Stomach smooth muscle (tissue), 2 donors: ENCODE data around the gene PERM1.

ENCODE experiments used
- H3K27ac ChIP-seq: one replicate; pipeline ENCODE4 v1.7.0; 2013; ENCODE audit warnings: mild to moderate bottlenecking, low read length, inconsistent platforms
- H3K27me3 ChIP-seq, 2 donors: one replicate each; pipeline ENCODE4 v1.7.0; 2013; ENCODE audit warnings: low read length in 2 of 2; ENCODE audit not compliant: insufficient read depth in 2 of 2, control insufficient read depth in 1 of 2
- H3K36me3 ChIP-seq, 2 donors: one replicate each; pipeline ENCODE4 v1.7.0; 2013; ENCODE audit warnings: low read length in 2 of 2; ENCODE audit not compliant: control insufficient read depth in 2 of 2, insufficient read depth in 2 of 2
- H3K4me1 ChIP-seq: one replicate; pipeline ENCODE4 v1.7.0; 2013; ENCODE audit warnings: low read length; ENCODE audit not compliant: control insufficient read depth, insufficient read depth
- H3K4me3 ChIP-seq, 2 donors: one replicate each; pipeline ENCODE4 v1.7.0; 2013; ENCODE audit warnings: low read length in 2 of 2
- H3K9ac ChIP-seq, 2 donors: one replicate each; pipeline ENCODE4 v1.7.0; 2013; ENCODE audit warnings: low read length in 2 of 2, mild to moderate bottlenecking in 1 of 2
- H3K9me3 ChIP-seq, 2 donors: one replicate each; pipeline ENCODE4 v1.7.0; 2013; ENCODE audit warnings: low read length in 2 of 2; ENCODE audit not compliant: control insufficient read depth in 2 of 2
- donor health status: healthy.
- donor health status: Pancreatic carcinoma.

PERM1 gene

GRCh38 chr1:1001057-1001783 is 19.3 kb upstream of the PERM1 start:
- H3K27ac ChIP-seq = peak overlapping the region; percentile 97
- H3K27me3 ChIP-seq = peaks cover 2 to 7% of the 10 kb centered on the region in 2 donors
- H3K36me3 ChIP-seq = no peaks in the 10 kb centered on the region
- H3K9ac ChIP-seq = peak overlapping the region; percentile 79 to 88
- no peaks in the 10 kb centered on the region for H3K9me3 ChIP-seq
- H3K4me1 ChIP-seq = peaks cover 42% of the 10 kb centered on the region
- peak overlapping the region; percentile 62 to 78 for H3K4me3 ChIP-seq

GRCh38 chr1:1000357-1001056 is 18.6 kb upstream of the PERM1 start:
- H3K27ac ChIP-seq = peak overlapping the region; percentile 97
- peaks cover 2% of the 10 kb centered on the region in 2 donors for H3K27me3 ChIP-seq
- peak overlapping the region; percentile 62 to 78 for H3K4me3 ChIP-seq
- no peaks in the 10 kb centered on the region for H3K36me3 ChIP-seq
- H3K9me3 ChIP-seq = no peaks in the 10 kb centered on the region
- peak overlapping the region; percentile 79 to 88 for H3K9ac ChIP-seq
- peaks cover 39% of the 10 kb centered on the region for H3K4me1 ChIP-seq

GRCh38 chr1:999725-1000356 is 17.9 kb upstream of the PERM1 start, which contains the start of gene HES4:
TSS of gene HES4 (minus strand) at chr1:1000097. CDS start at chr1:999973, 124 bp downstream.
- no peaks in the 10 kb centered on the region for H3K36me3 ChIP-seq
- H3K9ac ChIP-seq = peak within 1 kb of the TSS; percentile 79 to 88
- H3K9me3 ChIP-seq = no peaks in the 10 kb centered on the region
- H3K4me1 ChIP-seq = peaks cover 32% of the 10 kb centered on the region
- peak within 1 kb of the TSS; percentile 65 to 78 for H3K4me3 ChIP-seq
- peaks cover 2% of the 10 kb centered on the region in 2 donors for H3K27me3 ChIP-seq
- H3K27ac ChIP-seq = peak within 1 kb of the TSS; percentile 97

- Histone ChIP-seq H3K4me1 (peaks cover 29% of the 10 kb centered on the region), H3K36me3 (no peaks in the 10 kb centered on the region), H3K9me3 (no peaks in the 10 kb centered on the region), H3K27me3 (peaks cover 2% of the 10 kb centered on the region in 2 donors), H3K27ac (peak overlapping the region; percentile 41), H3K9ac (peak overlapping the region; percentile 72 to 76), H3K4me3 (peak overlapping the region; percentile 65 to 78)
These were observed 17.3 kb upstream of the PERM1 start for GRCh38 chr1:998995-999724.

- H3K4me1 ChIP-seq = peaks cover 29% of the 10 kb centered on the region
- peak overlapping the region in 1 of 2 donors; percentile 78 for H3K4me3 ChIP-seq
- no peaks in the 10 kb centered on the region for H3K9me3 ChIP-seq
- peaks cover 2% of the 10 kb centered on the region in 2 donors for H3K27me3 ChIP-seq
- H3K9ac ChIP-seq = peak overlapping the region; percentile 58 to 72
- H3K36me3 ChIP-seq = no peaks in the 10 kb centered on the region
- no peak overlapping the region for H3K27ac ChIP-seq
These were observed 16.8 kb upstream of the PERM1 start for GRCh38 chr1:998745-998994.

GRCh38 chr1:997993-998744 is 16.3 kb upstream of the PERM1 start:
- no peak overlapping the region for H3K9ac ChIP-seq
- H3K36me3 ChIP-seq = no peaks in the 10 kb centered on the region
- H3K9me3 ChIP-seq = no peaks in the 10 kb centered on the region
- H3K4me1 ChIP-seq = peaks cover 29% of the 10 kb centered on the region
- H3K27ac ChIP-seq = no peak overlapping the region
- peaks cover 2% of the 10 kb centered on the region in 2 donors for H3K27me3 ChIP-seq
- peak overlapping the region in 1 of 2 donors; percentile 40 for H3K4me3 ChIP-seq

GRCh38 chr1:997713-997992 is 15.8 kb upstream of the PERM1 start:
- Histone ChIP-seq H3K27ac (no peak overlapping the region), H3K9me3 (no peaks in the 10 kb centered on the region), H3K27me3 (peaks cover 2% of the 10 kb centered on the region in 2 donors), H3K36me3 (no peaks in the 10 kb centered on the region), H3K4me3 (no peak overlapping the region), H3K9ac (no peak overlapping the region), H3K4me1 (peaks cover 29% of the 10 kb centered on the region)

GRCh38 chr1:996851-997712 is 15.2 kb upstream of the PERM1 start:
- no peak overlapping the region for H3K9ac ChIP-seq
- peaks cover 0 to under 1% of the 10 kb centered on the region in 2 donors for H3K9me3 ChIP-seq
- H3K4me1 ChIP-seq = peaks cover 29% of the 10 kb centered on the region
- no peaks in the 10 kb centered on the region for H3K36me3 ChIP-seq
- no peak overlapping the region for H3K27ac ChIP-seq
- no peak overlapping the region for H3K4me3 ChIP-seq
- peaks cover 2% of the 10 kb centered on the region in 2 donors for H3K27me3 ChIP-seq

- peaks cover 2% of the 10 kb centered on the region in 2 donors for H3K27me3 ChIP-seq
- no peak overlapping the region for H3K27ac ChIP-seq
- H3K4me3 ChIP-seq = no peak overlapping the region
- H3K9me3 ChIP-seq = peaks cover 0 to 5% of the 10 kb centered on the region in 2 donors
- no peak overlapping the region for H3K9ac ChIP-seq
- H3K36me3 ChIP-seq = no peaks in the 10 kb centered on the region
- peaks cover 23% of the 10 kb centered on the region for H3K4me1 ChIP-seq
These were observed 14.1 kb upstream of the PERM1 start for GRCh38 chr1:995665-996633.
